ENCODE results near the gene PPP1R13B.
A peak's percentile ranks its signal among the peaks of the same experiment; 100 is the strongest.
"Not testable (repeated sequence)": the region's sequence is repeated elsewhere in the genome, so short reads cannot be mapped to it uniquely, and the experiment has no call there.

PPP1R13B gene

DNA sequence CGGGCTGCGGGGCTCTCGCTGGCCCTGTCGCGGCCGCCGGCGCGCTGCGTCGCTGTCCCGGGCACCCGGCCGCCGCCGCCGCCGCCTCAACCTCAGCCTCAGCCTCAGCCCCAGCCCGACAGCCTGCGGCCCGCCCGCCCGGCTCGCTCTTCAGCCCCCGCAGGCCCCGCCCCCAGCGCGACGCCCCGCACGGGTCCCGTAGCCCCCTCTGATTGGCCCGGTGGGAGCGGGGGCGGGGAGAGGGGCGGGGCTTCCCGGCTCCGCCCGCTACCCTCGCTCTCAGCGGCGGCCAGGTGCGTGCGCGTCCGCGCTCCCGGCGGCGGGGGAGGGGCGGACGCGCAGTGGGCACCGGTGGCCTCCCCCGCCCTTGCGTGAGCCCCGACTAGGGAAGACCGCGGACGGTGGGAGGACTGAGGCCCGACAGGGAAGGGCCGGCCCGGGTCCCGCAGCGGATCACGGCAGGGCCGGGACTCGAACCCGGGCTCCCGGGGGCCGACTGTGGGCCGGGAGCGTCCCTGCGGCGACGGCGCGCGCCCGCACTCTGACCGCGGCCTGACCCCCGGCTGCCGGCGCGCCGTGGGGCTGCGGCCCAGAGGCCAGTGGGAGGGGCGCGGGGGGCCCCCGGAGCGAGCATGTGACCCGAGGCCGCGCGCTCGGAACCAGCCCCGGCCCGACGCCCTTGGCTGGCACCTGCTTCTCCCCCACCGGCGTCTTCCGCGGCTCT, at the start of gene PPP1R13B:
PPP1R13B (minus strand) TSS at position 125 of the 724 bp plus-strand sequence. CDS start 268 bp downstream, outside the sequence.
- peak; percentile 82 for DNase-seq

DNA sequence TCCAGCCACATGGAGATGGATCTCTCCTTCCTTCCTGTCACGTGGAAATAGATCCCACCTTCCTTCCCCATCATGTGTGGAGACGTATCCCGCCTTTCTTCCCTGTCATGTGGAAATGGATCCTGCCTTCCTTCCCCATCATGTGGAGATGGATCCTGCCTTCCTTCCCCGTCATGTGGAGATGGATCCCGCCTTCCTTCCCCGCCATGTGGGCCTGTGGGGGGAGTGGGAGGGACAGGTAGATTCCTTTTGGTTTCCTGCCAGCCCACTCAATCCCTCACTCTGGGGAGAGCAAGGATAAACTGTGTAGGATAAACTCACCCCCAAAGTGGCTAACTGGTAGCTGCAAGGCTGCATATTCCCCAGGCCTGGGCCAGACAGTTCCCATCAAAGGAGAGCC, 49.2 kb upstream of the PPP1R13B start:
- no peak for DNase-seq

- DNase-seq: no peak
Measured at GRCh38 chr14:103894723-103895059, 47.3 kb upstream of the PPP1R13B start.

GRCh38 chr14:103894034-103894722, 46.8 kb upstream of the PPP1R13B start:
- no peak for DNase-seq

DNA sequence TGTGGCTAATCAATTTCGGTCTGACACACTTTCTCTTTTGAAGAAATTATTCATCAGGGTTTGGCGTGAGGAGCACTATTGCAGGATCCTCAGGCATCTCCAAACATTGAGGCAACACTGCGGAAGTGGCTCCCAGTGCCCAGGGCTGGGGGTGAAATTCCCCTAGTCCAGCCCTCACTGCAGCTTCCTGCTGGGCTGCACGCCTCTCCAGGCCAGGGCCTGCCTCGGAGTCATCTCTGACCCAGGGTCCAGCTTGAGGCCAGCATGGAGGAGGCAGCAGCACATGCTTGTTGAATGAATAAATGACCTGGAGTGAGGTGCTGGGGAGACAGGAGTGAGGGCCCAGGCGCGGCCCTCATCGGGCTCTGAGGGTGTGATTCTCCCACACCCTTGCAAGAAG, 44.9 kb upstream of the PPP1R13B start:
- DNase-seq: no peak

DNA sequence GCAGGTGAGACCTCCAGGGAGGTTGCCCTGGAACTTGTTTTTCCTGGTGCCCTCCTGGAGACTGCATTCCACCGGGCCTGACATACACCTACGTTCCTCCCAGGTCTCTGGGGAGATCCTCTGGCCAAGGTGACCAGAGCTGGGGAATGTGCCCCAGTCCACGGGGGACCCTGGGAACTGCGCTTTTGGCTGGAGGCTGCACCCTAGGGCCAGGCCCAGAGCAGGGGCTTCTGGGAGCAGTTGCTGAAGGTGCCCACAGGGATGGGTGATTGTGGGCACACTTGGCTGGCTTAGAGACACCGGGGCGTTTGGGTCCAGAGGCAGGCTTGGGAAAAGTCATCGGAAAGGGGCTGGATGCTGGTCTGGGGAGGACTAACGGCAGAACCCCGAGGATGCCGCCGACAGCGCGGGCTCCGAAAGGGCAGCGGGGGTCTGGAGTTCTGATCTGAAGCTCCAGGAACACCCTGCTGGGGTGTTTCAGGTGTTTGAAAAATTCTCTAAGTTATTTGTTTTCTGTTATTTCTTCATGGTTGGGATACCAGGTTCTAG, 44.4 kb upstream of the PPP1R13B start:
- no peak for DNase-seq

- no peak for DNase-seq
Measured at GRCh38 chr14:103890821-103891666, 43.7 kb upstream of the PPP1R13B start.

DNA sequence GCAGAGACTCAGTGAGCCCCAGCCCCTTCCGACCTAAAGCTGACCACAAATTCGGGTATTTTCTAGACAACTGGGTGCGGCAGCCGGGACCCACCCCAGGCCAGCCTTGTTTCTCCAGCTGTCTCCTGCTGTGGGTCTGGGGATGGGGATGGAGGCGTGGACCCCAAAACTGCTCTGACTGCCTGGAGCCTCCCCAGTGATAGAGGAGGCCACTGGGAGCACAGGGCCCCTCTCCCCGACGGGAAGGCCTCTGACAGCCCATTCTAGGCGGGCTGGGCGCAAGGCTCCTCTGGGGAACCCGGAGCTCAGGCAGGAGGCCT, 42.6 kb upstream of the PPP1R13B start:
- no peak for DNase-seq

DNA sequence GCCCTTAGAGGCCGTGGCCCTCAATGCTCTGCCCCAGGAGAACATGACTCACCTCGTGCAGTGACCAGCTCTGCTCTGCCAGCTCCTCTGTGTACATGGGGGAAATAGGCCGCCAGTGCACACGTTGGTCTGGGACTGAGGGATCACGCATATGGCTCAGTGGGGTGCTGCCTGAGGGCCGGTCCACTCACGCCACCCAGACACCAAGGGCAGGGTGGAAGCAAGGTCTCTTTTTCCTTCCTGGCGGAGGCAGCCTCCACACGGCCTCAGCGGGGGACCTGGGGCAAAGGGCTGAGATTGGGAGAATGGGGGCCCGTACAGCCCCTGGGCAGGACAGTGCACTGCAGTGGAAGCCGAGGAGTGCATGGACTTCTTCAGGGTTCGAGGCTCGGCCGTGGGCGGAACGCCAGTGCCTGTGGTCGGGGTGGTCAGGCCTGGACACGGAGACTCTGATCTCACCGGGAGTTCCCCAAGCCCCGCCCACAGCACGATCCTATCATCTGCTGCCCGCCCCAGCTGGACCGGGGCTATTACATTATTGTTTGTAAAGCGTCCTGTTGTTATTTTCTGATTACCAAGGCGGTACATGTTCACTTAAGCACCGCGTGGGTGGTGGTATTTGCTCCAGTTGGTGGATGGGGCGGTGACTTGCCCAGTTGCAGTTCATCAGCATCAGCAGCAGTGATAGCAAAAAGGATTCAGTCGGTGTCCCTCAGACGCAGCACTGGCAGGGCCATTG, 42.1 kb upstream of the PPP1R13B start:
- no peak for DNase-seq

DNA sequence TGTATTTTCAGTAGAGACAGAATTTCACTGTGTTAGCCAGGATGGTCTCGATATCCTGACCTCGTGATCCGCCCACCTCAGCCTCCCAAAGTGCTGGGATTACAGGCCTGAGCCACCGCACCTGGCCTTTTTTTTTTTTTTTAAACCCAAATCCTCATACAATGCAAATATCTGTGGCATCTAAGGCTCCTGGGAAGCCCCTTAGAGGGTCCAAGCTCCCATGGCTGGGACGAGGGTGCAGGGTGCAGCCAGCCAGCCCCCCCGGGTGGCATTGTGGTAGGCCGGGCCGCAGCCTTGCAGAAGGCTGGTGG, 41.6 kb upstream of the PPP1R13B start:
- not testable (repeated sequence) for DNase-seq

DNA sequence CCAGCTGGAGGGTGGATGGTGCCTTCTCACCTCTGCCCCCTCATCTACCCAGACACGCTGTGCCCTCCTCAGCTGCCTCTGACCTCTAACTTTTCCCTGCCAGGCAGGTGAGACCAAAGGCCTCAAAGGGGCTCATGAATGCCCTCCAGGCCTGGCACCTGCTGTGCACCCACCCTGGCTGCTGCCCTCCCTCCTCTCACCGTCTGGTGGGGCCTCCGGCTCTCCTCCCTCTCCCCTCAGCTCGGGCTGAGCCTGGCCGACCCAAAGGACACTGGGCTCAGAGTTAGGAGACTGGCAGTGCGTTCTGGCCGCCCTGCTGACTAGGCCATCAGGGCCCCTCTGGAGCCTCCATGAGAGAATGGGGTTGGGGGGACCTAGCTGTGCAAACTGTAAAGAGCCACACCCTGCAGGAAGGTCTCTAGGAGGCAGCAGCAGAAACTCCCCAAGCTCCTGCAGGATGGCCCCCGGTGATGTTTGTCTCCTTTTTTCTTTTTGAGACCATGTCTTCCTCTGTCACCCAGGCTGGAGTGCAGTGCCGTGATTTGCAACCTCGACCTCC, 40.3 kb upstream of the PPP1R13B start:
- DNase-seq: no peak

GRCh38 chr14:103887170-103887501, 39.8 kb upstream of the PPP1R13B start:
- DNase-seq: no peak

DNA sequence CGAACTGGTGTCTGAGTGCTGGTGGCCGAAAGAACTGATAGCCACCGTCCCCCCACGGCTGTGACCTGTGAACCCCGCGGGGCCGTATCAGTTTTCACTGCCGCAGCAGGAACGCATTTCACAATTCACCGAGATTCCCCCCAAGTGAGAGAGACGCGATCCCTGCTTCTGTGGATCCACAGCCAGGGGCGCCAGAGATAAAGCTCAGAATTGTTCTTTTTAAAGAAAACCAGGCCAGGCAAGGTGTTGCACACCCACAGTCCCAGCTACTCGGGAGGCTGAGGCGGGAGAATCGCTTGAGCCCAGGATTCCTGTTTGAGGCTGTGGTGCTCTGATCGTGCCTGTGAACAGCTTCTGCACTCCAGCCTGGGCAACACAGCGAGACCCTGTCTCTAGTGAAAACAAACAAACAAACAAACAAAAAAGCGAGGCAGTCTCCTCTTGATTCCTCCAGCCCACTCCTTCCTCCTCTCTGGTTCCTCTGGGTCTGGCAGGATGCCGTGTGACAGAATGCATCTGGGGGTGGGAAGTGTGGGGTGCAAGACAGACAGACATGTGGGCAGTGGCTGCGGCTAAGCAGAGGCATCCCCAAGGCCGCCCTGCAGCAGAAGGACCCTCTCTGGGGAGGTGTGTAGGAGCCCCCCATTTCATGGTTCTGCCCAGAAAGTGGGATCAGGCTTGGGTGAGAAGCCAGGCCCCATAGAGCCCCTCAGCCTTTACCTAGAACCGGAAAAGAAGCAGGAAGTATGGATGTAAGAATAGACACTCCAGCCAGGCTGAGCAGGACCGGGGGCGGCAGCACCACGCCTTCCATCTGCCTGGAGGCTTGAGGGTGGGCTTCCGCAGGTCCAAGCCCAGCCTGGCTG, 39.2 kb upstream of the PPP1R13B start:
- peak; percentile 17 for DNase-seq

GRCh38 chr14:103885509-103885932, 38.1 kb upstream of the PPP1R13B start:
- no peak for DNase-seq

DNA sequence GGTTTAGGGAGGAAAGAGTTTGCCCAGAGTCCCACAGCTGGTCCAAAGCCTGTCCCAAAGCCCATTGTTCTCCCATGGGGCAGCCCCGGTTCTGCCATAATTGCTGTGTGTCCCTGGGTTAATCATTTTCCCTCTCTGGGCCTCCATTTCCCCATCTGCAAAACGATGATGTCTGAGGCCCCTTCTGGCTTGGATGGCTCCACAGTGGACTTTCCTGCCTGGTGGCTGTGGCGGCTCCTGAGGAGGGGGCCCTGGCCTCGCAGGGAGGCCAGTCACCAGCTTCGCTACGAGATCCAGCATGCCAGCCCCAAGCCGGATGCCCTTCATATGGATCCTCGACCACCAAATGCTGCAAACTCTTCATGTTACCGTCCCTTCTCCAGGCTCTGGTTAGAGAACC, 37.5 kb upstream of the PPP1R13B start:
- DNase-seq: no peak

GRCh38 chr14:103883263-103883523, 35.8 kb upstream of the PPP1R13B start:
- no peak for DNase-seq

- DNase-seq: no peak
Measured at GRCh38 chr14:103882503-103883262, 35.3 kb upstream of the PPP1R13B start.

DNA sequence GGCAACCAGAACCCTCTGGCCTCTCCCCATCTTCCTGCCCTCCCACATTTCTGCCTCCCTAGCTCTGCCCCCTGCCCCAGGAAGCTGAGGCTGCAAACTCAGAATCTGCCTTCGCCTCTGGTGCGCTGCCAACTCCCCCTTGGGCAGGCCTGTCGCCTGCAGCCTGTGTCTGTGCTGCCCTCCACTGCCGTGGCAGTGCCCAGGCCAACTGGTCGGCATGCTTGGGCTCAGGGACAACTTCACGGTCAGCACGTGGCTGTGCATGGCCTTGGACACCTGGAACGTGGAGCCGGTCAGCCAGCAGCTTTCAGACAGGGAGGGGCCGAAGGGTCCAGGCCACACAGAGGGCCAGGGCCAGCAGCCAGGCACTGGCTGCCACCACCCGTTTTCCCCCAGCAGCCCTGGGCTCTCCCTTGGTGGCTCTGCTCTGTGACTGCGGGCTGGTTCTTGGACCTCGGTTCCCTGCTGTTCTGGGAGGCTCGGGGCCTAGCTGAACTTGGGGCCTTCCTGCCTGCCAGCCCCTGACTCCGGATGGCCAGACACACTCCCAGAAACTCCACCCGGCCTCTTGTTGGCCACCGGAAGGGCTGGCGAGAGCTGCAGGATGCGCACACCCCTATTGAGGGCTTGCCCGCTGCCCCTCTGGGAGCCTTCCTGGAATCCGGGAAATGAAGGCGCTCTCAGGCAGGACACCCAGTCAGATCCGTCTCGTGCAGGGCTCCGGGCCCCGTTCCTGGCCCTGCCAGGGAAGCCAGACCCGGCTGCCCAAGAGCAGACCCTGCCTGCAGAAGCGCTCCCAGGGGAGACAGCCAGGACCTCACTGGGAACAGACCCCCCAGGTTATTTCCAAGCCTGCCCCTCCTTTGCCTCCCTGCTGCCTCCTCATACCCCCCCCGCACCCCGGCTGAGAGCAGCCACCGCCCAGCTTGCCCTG, 34.2 kb upstream of the PPP1R13B start:
- DNase-seq: no peak

GRCh38 chr14:103880348-103881267, 33.2 kb upstream of the PPP1R13B start:
- DNase-seq: peak; percentile 64

Data from fibroblast of upper back skin (primary cell).